ENCODE measurements around the gene TMEM225. TPM values are rescaled to one million over a fixed set of nuclear protein-coding genes. Genes with fewer than 3 reads are reported as not detected.
A peak's percentile ranks its signal among the peaks of the same experiment; 100 is the strongest.
"Not testable (repeated sequence)": the region's sequence is repeated elsewhere in the genome, so short reads cannot be mapped to it uniquely, and the experiment has no call there.

The TMEM225 gene, protein sequence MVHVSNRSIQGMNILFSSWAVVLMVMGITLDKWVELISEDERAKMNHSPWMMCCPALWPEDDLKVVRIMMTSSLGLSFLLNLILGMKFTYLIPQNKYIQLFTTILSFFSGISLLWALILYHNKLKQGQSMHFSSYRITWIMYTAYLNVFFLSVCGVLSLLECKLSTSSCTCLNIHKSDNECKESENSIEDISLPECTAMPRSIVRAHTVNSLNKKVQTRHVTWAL
- total RNA-seq (2014; rRNA removed; shearing (Covaris generic)) = not detected in 2 replicates

DNA sequence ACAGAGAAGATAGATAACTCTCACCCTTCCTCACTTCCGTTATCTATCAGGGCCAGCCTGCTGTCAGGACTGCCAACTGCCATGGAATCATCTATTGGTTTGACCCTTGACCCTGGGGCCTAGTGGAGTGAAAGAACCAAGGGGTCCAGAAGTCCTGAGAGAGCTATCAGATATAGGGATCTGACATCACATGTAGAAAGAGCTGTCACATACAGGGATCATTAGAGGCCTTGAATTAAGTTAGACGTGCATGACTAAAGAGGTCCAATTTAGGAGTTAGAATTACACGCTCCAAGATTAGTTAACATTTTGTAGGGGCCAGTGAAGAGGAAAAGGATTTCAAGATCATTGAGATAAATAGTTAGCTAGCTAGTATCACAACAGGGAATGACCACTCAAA lies at the start of gene TMEM225:
TSS of gene TMEM225 (minus strand) at position 101 of the 400 bp plus-strand sequence. CDS start 245 bp downstream, outside the sequence.
- no peak for DNase-seq (ENCODE audit: low read depth)

DNA sequence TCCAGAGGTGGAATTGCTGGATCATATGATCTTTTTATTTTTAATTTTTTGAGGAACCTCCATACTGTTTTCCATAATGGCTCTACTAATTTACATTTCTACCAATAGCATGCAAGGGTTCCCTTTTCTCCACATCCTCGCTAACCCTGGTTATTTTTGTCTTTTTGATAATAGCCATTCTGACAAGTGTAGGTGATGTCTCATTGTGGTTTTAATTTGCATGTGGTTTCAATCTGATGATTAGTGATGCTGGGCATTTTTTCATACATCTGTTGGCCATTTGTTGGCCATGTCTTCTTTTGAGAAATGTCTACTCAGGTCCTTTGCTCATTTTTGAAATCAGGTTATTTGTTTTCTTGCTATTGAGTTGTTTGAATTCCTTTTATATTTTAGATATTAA lies 38.6 kb upstream of the TMEM225 start:
- DNase-seq (ENCODE audit: low read depth) = no peak

DNA sequence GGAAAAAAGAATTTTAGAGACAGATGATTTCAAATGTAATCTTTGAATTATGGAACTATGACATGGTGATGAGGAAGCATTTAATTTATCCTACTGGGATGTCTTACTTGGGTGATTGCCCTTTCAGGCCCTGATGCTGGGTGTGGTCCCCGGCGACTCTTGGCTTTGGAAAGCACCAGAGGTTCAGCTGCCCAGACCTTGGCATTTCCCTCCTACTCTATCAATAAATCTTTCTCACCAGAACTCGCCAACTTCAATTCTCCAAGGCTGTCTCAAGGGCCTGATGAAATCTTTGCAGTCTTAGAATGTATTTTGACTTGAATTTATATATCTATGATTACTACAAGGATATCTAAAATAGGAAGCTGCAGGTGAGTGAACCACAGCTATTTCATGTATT lies 35.5 kb upstream of the TMEM225 start:
- DNase-seq (ENCODE audit: low read depth) = no peak

DNA sequence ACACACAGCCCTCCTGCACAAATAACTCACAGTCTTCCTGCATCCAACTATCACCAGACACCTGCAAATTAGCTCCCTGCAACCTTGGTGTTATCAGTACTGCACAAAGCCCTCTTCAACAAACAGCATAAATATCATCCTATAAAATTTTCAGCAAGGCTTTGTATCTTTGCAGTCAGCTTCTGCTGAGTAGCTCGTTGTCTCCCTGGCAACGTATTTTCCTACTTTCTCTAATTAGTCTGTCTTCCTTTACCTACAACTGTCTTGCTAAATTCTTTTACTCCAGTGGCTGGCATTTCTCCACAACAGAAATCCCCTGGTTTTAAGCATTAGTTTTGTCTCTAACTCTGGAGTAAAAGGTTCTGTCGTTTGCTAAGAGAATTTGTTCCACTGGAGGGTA lies 20.4 kb upstream of the TMEM225 start:
- DNase-seq (ENCODE audit: low read depth) = no peak

DNA sequence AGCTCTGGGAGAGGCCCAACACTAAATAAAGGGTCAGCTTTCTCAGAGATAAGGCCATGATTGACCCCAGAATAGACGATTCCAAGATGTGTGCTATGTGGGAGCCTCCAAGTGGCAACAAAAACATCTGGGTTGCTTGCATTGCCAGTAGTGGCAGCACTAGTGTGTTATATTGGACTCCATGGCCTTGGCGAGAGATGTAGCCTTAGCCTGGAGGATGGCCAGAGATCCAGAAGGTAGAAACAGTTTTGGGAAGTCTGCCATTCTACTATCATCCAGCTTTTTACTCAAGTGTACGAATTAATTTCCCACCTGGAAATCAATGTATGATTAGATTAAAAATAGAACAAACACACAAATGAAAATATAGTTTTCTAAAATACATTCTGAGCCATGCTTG lies 19.5 kb upstream of the TMEM225 start:
- DNase-seq (ENCODE audit: low read depth) = no peak

DNA sequence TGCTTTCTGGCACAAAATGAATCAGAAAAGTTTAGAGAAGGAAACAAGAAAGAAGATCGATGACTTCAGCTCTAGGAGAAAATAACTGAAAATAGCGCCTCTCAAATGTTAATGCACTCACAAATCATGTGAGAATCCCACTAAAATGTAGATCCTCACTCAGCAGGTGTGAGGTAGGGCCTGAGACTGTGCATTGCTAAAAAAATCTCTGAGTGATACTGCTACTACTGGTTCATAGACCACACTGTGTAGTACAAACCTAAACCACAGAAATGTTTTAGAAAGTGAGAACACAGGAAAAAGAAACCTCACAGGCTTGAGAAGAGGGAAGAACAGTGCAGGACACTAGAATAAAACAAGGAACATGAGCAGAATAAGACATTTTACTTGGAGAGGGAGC lies 18.5 kb upstream of the TMEM225 start:
- DNase-seq (ENCODE audit: low read depth) = no peak

DNA sequence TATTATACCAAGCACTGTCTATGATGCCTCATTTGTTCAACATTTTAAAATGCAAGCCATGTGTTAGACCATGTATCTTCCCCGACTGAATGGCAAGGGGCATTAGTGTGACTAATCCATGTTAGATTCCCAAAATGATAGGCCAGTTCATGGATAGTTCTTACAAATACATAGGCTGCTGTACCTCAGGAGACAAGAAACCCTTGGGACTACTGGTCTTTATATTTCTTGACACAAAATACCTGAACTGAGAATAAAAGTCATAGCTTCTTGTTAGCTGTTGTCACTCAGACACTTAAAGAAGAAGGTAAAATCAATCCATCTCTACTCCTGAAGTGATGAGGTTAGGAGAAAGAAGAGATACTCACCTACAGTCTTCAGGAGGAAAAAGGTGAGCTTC lies 16.4 kb upstream of the TMEM225 start, which contains the start of gene OR8D4:
TSS of gene OR8D4 (plus strand) at position 301 of the 400 bp plus-strand sequence. CDS start 4,265 bp downstream, outside the sequence.
- DNase-seq (ENCODE audit: low read depth) = no peak

DNA sequence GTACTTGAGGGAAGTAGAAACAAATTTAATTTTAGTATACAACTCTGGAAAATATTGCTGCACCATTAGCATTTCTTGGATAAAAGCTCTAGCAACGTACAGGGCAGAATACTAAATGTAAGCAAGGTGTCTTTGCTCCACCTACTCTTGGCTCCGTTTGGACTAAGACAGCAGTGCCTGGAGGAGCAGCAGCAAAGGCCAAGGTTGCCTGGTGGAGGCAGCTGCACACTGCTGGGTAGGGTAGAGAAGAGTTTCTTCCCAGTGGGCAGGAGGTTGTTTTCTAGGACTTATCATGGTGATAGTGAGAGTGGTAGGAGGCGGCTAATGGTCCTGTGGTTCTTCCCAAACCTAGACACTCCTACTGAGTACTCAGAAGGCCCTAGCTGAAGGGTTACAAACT lies 14.3 kb upstream of the TMEM225 start:
- no peak for DNase-seq (ENCODE audit: low read depth)

DNA sequence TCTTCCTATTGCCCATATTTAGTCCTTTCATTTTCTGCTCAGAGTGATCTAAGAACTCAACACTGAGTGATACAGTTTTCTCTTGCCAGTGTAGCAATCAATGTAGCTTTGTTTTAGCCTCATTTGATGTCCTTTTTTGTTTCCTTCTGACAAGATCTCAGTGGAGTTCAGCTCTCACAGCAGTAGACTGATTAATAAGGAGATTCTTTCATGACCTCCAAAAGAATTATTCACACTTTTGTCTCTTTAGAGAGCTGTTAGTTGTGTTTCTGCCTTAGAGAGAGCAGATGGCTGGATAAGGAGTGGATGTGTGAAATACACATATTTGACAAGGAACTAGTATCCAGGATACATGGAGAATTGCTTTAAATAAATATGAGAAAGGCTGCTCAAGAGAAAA lies 6.6 kb upstream of the TMEM225 start:
- DNase-seq (ENCODE audit: low read depth) = no peak

DNA sequence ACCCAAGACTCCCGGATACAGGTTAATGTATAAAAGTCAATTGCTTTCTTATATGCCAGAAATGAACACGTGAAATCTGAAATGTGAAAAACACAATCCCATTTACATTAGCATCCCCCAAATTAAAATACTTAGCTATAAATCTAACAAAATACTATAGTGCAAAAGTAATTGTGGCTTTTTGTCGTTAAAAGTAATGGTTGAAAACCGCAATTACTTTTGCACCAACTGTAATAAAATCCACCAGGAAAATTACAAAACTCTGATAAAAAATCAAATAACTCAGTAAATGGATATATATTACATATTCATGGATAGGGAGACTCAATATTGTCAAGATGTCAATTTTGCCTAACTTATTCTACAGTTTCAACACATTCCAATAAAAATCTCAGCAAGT lies 4.6 kb downstream of the TMEM225 start:
- no peak for DNase-seq (ENCODE audit: low read depth)

DNA sequence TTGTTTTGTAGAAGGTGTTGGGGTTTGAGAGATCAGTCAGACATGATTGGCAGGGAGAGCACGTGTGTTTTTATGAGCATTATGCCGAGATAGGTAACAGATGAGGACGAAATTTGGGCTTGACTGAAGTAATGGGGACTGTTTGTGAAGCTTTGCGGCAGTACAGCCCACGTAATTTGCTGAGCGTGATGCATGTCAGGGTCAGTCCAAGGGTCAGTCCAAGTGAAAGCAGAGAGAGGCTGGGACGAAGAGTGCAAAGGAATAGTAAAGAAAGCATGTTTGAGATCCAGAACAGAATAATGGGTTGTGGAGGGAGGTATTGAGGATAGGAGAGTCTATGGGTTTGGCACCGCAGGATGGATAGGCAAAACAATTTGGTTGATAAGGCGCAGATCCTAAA lies 17.7 kb downstream of the TMEM225 start:
- not testable (repeated sequence) for DNase-seq (ENCODE audit: low read depth)

DNA sequence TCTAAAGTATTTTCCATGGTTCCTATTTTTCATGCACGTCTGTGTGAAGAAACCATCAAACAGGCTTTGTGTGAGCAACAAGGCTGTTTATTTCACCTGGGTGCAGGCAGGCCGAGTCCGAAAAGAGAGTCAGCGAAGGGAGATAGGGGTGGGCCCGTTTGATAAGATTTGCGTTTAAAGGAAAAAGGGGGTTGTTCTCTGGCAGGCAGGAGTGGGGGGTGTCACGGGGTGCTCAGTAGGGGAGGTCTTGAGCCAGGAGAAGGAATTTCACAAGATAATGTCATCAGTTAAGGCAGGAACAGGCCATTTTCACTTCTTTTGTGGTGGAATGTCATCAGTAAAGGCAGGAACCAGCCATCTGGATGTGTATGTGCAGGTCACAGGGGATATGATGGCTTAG lies 20.2 kb downstream of the TMEM225 start:
- not testable (repeated sequence) for DNase-seq (ENCODE audit: low read depth)

DNA sequence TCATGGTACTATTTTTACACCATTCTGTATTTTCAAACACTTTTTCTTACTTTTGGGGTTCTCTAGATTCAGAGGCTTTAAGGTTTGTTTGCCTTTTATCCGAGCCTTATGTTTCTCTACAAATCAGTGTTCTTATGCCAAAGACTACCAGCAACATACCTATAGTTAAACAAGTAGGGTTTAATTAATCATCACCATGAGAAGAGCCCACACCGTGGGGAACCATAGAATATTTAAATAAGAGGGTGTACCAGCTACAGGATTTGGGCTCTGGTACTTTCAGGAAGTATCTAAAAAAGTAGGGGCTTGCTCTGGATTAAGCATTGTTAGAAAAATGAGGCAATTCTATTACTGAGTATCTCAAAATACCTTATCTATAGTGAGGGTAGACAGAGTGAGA lies 25.7 kb downstream of the TMEM225 start:
- DNase-seq (ENCODE audit: low read depth) = no peak

DNA sequence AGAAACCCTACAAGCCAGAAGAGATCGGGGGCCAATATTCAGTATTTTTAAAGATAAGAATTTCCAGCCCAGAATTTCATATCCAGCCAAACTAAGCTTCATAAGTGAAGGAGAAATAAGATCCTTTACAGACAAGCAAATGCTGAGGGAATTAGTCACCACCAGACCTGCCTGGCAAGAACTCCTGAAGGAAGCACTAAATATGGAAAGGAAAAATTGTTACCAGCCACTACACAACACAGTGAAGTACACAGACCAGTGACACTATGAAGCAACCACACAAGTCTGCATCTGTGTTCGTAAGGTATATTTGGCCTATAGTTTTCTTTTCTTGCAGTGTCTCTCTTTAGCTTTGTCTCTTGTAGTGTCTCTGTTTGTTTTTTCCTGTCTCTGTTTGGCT lies 29.0 kb downstream of the TMEM225 start:
- no peak for DNase-seq (ENCODE audit: low read depth)

DNA sequence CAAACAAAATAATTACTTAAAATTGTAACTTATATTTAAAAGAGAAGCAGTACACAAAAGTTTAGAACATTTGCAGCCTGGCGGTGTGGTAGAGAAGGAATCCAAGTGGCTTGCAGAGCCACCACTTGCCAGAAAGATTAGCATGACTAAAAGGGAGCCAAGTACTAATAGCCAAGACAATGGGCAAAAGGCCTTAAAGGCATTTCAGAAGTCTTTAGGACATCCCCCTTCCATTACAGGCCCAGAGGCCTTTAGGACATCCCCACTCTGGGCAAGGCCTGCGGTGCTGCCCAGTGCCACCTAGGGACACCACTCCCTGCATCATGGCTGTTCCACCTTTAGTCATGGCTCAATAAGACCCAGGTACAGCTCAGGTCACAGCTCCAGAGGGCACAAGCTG lies 32.4 kb downstream of the TMEM225 start:
- no peak for DNase-seq (ENCODE audit: low read depth)

DNA sequence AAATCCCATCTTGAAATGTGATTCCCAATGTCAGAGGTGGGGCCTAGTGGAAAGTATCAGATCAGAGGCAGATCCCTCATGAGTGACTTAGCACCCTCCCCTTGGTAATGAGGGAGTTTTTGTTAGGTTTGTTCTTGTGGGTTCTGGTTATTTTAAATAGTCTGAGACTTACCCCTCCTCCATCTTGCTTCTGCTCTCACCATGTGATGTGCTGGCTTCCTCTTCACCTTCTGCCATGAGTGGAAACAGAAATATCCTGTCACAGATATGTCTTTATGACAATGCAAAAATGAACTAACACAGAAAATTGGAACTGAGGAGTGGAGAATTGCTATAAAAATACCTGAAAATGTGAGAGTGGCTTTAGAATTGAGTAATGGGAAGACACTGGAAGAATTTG lies 33.1 kb downstream of the TMEM225 start:
- no peak for DNase-seq (ENCODE audit: low read depth)

DNA sequence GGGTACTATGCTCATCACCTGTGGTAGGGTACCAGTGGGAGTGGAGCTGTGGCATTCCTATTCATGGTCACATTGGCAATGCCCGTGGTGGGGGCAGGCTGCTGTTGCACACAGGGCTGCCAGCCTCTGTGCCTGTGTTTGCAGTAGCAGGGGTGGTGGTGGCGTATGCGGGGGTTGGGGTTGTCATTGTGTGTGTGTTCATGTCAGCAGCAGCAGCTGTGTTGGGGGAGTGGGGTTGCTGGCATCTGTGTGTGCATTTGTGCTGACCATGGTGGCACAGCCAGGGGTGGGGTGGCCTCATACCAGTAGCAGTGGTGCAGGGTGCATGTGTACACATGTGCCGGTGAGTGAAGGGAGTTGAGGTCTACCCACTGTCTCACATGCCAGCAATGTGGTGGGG lies 34.4 kb downstream of the TMEM225 start:
- no peak for DNase-seq (ENCODE audit: low read depth)

DNA sequence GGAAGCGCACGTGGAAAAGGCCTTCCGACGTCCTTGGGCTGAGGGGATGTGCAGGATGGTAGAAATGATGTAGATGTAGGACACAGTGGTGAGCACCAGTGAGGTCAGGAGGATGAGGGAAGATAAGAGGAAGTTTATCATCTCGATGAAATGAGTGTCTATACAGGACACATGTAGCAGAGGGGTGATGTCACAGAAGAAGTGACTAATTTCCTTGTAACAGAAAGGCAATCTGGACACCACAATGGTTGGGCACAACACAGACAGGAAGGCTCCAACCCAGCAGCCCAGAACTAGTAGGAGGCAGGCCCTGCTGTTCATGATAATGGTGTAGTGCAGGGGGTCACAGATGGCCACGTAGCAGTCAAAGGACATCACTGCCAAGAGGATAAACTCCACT lies 44.3 kb downstream of the TMEM225 start:
- DNase-seq (ENCODE audit: low read depth) = peak; percentile 10

DNA sequence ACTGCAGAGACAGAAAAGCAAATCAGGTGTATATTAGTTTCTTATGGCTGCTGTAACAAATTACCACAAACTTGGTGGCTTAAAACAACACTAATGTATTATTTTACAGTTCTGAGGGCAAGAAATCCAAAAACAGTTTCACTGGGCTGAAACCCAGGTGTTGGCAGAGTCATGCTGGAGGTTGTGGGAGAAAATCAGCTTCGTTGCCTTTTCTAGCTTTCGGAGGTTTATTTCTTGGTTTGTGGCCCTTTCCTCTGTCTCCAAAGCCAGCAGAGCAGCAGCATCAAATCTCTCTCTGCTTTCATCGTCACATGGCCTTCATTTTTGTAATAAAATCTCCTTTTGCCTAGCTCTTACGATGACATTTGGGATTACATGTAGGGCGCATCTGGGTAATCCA lies 46.3 kb downstream of the TMEM225 start:
- no peak for DNase-seq (ENCODE audit: low read depth)

DNA sequence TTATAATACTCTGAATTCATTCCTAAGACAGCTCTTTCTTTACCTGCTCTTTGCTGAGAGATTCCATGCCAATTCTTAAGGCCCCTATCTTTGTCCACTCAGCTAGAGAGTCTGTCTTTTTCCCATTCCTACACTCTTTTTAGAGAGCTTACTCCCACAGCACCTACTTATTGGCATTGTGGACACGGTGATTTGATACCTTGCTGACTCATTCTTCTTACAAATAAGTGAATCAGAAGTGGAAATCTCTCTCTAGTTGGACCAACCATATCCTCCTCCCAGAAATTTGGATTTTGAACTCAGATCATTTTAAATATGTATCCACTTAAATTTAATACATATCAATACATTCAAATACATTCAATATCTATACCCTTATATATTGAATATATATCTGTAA lies 46.8 kb downstream of the TMEM225 start:
- DNase-seq (ENCODE audit: low read depth) = no peak

DNA sequence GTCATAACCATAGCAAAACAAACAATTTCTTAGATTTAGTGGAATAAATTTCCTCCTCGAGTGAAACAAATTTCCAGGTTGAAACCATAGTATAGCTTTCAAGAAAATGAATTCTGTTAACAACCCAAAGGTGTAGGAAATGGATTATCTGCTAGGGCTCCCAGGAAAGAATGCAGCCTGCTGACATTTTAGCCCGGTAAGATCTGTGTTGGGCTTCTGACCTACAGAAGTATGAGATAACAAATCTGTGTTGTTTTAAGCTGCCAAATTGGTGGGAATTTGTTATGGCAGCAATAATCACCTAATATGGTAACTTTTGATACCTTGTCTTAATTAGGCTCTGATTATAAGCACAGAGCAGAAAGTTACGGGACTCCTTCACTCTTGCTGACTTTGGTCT lies 47.3 kb downstream of the TMEM225 start:
- DNase-seq (ENCODE audit: low read depth) = no peak

DNA sequence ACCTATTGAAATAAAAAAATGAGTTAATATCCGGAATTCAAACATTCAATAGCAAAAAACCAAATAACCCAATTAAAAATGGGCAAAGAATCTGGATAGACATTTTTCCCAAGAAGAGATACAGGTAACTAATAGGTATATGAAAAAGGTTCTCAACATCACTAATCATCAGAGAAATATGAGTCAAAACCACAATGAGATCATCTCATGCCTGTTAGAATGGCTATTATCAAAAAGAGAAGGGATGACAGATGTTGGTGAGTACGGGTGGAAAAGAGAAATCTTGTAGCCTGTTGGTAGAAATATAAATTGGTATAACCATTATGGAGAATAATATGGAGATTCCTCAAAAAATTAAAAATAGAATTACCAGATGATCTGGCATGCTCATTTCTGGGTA lies 52.4 kb downstream of the TMEM225 start:
- no peak for DNase-seq (ENCODE audit: low read depth)
